ENCODE measurements around the gene BUD13. TPM values are rescaled to one million over a fixed set of nuclear protein-coding genes. Genes with fewer than 3 reads are reported as not detected.

Gene BUD13
- total and polyA plus RNA-seq, 2 experiments from 2014 or later = 15.3 to 19.5 TPM

DNA sequence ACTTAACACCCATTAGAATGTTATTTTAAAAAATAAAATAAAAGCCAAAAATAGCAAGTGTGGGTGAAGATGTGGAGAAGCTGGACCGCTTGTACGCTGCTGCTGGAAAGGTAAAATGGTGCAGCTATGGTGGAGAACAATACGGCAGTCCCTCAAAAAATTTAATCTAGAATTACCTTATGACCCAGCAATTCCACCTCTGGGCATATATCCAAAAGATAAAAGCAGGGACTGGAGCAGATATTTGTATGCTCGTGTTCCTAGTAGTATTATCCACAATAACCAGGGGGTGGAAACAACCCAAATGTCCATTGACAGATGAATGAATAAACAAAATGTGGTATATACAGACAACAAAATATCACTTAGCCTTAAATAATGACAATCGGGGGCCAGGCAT is 25.0 kb upstream of the BUD13 start:
- no peaks in the 10 kb centered on the region for H3K36me3 ChIP-seq
- H3K9me3 ChIP-seq (ENCODE audit: low read depth) = no peaks in the 10 kb centered on the region
- no peak overlapping the region for H3K27ac ChIP-seq
- TF ChIP-seq, protein P1, sequence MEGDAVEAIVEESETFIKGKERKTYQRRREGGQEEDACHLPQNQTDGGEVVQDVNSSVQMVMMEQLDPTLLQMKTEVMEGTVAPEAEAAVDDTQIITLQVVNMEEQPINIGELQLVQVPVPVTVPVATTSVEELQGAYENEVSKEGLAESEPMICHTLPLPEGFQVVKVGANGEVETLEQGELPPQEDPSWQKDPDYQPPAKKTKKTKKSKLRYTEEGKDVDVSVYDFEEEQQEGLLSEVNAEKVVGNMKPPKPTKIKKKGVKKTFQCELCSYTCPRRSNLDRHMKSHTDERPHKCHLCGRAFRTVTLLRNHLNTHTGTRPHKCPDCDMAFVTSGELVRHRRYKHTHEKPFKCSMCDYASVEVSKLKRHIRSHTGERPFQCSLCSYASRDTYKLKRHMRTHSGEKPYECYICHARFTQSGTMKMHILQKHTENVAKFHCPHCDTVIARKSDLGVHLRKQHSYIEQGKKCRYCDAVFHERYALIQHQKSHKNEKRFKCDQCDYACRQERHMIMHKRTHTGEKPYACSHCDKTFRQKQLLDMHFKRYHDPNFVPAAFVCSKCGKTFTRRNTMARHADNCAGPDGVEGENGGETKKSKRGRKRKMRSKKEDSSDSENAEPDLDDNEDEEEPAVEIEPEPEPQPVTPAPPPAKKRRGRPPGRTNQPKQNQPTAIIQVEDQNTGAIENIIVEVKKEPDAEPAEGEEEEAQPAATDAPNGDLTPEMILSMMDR (IDR thresholded peaks at IDR 0.05; ENCODE audit: low read depth, low read length) = no peak
- no peak for DNase-seq (ENCODE audit: low read depth in 1 of 2, low spot score in 1 of 2)
- no peaks in the 10 kb centered on the region for H3K4me1 ChIP-seq (ENCODE audit: low read depth)
- no peaks in the 10 kb centered on the region for H3K27me3 ChIP-seq
- H3K4me3 ChIP-seq = no peak overlapping the region

DNA sequence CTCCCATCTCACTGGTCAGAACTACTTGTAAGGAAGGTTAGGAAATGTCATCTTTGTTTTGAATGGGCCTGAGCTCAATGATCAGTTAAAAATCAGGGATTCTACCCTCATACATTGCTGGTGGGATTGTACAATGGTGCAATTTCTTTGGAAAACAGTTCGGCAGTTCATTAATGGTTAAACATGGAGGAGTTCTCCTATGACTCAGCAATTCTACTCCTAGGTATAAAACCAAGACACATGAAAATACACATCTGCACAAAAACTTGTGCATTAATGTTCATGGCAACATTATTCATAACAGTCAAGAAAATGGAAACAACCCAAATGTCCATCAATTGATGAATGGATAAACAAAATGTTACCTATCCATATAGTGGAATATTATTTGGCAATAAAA is 23.8 kb upstream of the BUD13 start:
- TF ChIP-seq, protein P1 (IDR thresholded peaks at IDR 0.05; ENCODE audit: low read depth, low read length) = no peak
- Histone ChIP-seq H3K27ac (no peak overlapping the region), H3K36me3 (no peaks in the 10 kb centered on the region), H3K4me1 (ENCODE audit: low read depth) (no peaks in the 10 kb centered on the region), H3K9me3 (ENCODE audit: low read depth) (no peaks in the 10 kb centered on the region), H3K27me3 (no peaks in the 10 kb centered on the region), H3K4me3 (no peak overlapping the region)
- no peak for DNase-seq (ENCODE audit: low read depth in 1 of 2, low spot score in 1 of 2)

DNA sequence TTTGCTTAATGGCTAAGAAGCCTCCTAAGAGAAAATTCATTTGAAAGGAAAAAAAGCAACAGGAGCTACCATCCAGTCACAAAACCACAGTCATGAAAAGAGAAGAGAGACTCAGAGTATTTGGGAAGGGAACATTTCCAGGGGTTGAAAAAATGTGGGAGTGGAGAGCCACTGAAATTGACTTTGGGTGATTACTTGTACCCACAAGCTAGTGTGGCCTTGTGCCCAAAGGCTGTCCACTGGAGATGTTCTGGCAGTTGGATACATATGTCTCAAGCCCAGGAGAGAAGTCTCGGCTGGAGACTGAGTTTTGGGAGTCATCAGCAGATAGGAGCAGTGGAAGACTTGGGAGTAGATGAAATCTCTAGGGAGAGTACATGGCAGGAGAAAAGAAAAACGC is 22.1 kb upstream of the BUD13 start:
- no peak for DNase-seq (ENCODE audit: low read depth in 1 of 2, low spot score in 1 of 2)
- no peaks in the 10 kb centered on the region for H3K9me3 ChIP-seq (ENCODE audit: low read depth)
- TF ChIP-seq, protein P1 (IDR thresholded peaks at IDR 0.05; ENCODE audit: low read depth, low read length) = no peak
- H3K27ac ChIP-seq = no peak overlapping the region
- H3K4me3 ChIP-seq = no peak overlapping the region
- no peaks in the 10 kb centered on the region for H3K4me1 ChIP-seq (ENCODE audit: low read depth)
- peaks cover 4% of the 10 kb centered on the region for H3K27me3 ChIP-seq
- no peaks in the 10 kb centered on the region for H3K36me3 ChIP-seq

DNA sequence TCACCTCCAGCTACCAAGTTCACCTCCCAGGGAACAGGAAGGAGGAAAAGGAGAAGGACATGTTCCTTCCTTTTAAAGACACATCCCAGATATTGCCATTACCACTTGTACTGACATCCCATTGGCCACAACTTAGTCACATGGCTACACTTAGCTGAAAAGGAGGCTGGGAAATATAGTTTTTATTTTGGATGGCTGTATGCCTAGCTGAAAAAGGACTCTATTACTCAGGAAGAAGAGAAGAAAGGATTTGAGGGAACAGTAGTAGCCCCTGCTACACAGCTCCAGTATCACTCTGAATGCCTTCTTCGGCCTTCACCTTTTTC is 20.9 kb upstream of the BUD13 start:
- no peaks in the 10 kb centered on the region for H3K9me3 ChIP-seq (ENCODE audit: low read depth)

DNA sequence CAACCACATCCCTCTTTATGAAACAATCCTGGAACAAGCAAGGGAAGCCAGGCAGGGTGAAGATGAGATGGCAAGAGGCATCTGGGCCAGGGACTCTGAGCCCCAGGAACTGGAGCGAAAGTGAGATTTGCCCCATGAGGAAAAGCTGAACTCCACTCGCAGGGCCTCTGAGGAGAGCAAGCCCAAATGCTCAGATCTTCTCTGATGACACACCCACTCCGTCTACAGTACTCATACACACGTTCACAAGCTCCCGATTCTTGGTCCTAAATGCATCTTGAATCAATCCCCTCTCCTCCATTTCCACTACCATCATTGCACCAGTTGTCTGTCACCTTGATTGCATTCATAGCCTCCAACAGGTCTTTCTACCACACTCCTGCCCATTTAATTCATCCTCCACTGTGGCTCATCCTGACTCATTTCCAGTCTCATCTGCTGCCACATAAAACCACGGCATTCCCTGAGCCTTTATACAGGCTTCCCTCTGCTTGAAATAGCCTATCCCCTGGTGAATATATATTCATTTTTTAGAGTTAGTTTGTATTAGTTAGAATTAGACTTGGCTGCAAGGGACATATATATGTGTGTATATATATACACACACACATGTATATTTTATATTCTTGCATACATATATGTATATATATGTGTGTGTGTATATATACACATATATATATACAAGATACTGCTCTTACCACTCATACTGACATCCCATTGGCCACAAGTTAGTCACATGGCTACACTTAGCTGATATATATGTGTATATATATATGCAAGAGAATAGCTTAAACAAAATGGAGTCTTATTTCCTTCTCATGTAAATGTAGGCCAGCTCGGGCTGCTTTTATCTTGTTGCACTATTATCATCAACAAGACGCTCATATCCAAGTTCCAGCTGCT is 20.3 kb upstream of the BUD13 start:
- no peaks in the 10 kb centered on the region for H3K36me3 ChIP-seq
- no peaks in the 10 kb centered on the region for H3K9me3 ChIP-seq (ENCODE audit: low read depth)
- no peak overlapping the region for H3K4me3 ChIP-seq
- H3K27ac ChIP-seq = no peak overlapping the region
- peaks cover 8% of the 10 kb centered on the region for H3K27me3 ChIP-seq
- no peak for DNase-seq (ENCODE audit: low read depth in 1 of 2, low spot score in 1 of 2)
- no peaks in the 10 kb centered on the region for H3K4me1 ChIP-seq (ENCODE audit: low read depth)
- TF ChIP-seq, protein P1 (IDR thresholded peaks at IDR 0.05; ENCODE audit: low read depth, low read length) = no peak

More for the DNA sequence above, 20.9 kb upstream of the BUD13 start:
- Histone ChIP-seq H3K27me3 (peaks cover 8% of the 10 kb centered on the region), H3K36me3 (no peaks in the 10 kb centered on the region), H3K4me3 (no peak overlapping the region), H3K27ac (no peak overlapping the region), H3K4me1 (ENCODE audit: low read depth) (no peaks in the 10 kb centered on the region)
- DNase-seq (ENCODE audit: low read depth in 1 of 2, low spot score in 1 of 2) = peak in 1 of 2 donors; percentile 35
- TF ChIP-seq, protein P1 (IDR thresholded peaks at IDR 0.05; ENCODE audit: low read depth, low read length) = no peak

All from cardiac muscle cell (in vitro differentiated cells and primary cell).